HG02870 (cell line): ENCODE measurements around the gene TSHZ2.
"Not testable (repeated sequence)": the region's sequence is repeated elsewhere in the genome, so short reads cannot be mapped to it uniquely, and the experiment has no call there.

ENCODE experiments used
- ATAC-seq: cut with Tn5 transposase; IDR thresholded peaks from one replicate; pipeline ENCODE4 v1.9.1; 2021; ENCODE audit warnings: mild to moderate bottlenecking, moderate library complexity; ENCODE audit not compliant: unreplicated experiment

TSHZ2 gene

DNA sequence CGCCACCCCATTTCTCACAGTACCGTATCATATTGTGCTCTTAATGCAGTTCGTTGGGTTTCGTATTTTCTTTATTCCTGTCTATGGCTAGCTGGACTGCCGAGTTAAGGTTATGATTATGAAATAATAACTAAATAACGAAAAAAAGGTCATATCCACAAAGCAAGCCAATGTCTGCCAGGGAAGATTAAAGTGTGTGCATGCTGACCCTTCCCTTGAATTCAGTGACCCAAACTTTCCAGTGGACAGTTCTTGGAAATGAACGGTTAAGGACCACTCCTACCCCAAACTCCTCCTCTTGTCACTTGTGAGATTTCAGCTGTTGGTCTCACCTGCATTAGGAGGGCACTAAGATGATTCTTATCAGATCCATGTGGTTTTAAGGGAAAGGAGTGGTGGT, 449.9 kb downstream of the TSHZ2 start:
- ATAC-seq = no peak

DNA sequence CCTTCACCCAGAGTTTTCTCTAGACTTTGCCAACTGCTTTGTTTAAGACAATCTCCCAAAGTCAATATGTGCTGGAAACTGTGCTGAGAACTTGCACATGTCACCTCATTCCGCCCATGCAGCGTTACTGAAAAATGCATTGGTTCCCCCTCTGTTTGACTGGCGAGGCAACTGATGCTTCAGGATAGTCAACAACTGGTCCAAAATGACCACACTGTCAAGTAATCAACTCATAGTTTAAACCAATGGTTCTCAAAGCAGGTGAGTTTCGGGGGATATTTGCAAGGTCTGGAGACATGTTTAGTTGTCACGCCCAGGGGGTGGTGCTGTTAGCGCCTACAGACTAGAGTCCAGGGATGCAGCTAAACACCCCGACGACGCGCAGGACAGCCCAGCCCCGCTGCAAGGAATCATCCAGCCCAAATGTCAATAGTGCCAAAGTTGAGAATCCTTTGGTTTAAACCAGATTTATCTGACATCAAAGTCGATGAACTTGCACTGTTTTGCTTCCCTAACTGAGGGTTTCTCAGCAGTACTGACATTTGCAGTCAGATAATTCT, 451.5 kb downstream of the TSHZ2 start:
- no peak for ATAC-seq

DNA sequence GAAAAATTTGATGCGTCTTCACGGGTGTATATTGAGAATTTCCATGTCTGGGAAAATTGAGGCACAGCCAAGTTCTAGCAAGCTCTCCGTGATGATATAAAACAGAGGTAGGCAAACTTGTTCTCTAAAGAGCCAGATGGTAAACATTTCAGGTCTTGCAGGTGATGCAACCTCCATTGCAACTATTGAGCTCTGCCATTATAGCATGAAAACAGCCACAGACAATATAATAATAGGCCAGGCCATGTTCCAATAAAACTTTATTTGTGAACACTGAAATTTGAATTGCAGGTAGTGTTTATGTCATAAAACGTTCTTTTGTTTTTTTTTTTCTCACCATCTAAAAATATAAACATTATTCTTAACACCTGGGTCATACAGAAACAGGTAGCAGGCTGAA, 453.3 kb downstream of the TSHZ2 start:
- no peak for ATAC-seq

DNA sequence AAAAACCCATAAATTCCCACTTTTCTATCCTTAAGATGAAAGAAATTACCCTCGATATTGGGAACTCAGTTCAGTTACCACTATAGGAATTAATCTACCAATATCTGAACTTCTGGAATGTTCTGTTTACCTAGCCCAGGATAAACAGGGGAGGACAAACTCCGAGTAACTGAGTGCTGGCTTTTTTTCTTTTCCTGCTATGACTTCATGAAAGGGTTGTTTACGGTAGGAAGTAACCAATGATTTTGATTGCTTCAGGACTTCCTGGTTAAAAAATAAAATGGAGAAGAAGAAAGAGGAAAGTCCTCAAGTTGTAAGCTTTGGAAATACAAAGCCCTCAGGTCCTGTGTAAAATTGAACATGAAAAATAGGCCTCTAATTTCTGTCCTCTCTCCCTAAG, 453.8 kb downstream of the TSHZ2 start:
- no peak for ATAC-seq

DNA sequence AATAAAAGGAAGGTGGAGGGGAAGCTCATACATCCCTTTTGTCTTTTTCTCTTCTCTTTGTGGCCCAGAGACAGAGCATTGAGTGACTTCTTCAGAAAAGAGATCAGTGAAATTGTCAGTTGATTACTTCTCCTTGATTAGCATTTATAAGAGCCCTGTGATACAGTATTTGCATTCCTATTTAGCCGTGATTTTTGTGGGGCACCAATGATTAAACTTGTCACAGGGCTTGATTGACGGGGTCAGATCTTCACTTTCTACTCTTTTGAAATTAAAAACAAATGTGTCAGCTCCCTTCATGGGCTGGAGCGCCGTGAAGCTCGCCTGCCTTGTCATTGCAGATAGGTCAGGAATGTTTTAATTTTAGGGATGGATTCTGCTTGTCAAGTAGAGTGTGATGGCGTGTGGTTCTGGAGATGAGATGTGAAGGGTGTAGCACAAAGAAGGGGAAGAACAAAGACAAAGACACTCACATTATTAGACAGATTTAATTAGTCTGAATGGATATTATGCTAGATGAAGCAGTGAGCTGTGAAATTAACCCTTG, 454.7 kb downstream of the TSHZ2 start:
- ATAC-seq = no peak

DNA sequence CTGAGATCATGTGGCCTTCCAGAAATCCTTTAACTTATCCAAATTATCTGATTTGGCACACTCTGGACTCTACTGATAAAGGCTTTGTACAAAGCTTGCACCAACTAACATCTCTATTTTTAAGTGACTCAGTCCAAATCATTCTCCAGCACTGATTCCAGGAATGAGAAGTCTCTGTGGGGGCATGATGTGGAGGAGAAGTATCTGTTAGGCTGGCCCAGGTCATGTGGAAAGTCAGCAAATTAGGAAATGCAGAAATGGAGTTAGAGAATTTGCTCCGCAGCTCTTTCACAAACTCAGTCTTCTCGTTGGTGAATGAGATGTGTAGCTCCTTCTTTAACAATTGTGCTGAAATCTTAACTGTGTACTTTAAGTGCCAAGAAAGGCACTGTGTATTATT, 455.8 kb downstream of the TSHZ2 start:
- ATAC-seq = no peak

DNA sequence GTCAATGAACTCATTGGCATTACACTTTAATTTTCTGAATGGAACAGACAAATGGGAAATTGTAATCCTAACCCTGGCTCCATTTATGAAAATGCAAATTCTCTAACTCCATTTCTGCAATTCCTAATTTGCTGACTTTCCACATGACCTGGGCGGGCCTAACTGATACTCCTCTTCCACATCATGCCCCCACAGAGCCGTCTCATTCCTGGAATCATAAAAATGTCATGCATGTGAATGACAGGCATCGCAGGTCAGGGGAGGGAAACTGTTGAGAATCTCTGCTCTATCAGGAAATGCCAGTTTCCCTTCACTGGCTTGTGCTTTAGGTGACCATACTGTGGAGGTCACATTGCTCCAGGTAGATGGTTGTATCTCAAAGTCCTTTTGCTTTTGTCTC, 456.4 kb downstream of the TSHZ2 start:
- no peak for ATAC-seq

DNA sequence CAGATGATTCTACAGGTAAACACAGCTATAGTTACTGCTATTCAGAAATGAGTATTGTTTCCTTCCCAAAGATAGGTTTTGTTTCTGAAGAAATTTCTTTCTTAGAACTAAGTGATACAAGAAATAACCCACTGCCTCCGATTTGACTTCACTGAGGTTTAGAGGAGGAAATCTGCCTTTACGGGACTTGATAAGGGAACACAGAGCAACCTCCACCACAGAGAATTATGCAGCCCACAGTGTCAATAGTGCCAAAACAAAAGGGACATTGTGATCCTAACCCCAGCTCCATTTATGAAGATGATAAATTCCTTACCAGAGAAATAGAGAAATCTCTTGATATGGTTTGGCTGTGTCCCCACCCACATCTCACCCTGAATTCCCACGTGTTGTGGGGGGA, 456.8 kb downstream of the TSHZ2 start:
- ATAC-seq = no peak

DNA sequence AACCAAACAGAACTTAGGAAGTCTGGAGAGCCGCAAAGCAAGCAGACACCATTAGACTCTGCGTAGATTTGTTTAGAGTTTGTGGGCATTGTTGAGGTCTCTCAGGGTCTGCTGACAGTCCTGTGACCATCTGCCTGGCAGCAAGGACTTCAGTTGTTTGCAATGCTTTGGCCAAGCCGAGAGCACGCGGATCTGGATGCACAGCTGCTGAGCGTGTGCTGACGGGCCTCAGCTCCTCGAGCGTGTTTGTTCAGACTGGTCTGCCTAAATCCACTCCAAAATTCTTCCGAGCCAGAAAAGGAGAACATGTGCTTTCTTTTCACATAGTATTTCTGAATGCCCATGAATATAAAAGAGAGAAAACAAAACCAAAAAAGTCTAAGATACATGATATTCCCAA, 462.5 kb downstream of the TSHZ2 start:
- ATAC-seq = no peak

DNA sequence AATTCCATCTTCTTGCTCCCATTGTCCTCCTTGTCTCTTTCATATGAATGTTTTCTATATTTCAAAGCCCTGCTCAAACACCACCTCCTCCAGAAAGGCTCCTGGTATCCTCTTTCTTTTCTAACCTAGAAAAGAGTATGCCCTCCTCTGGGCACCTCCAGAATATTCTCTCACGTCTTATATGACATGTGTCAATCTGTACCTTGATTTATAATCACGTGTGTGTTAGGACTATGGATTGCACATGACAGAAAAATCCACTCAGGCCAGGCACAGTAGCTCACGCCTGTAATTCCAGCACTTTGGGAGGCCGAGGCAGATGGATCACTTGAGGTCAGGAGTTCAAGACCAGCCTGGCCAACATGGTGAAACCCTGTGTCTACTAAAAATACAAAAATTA, 464.8 kb downstream of the TSHZ2 start:
- ATAC-seq = not testable (repeated sequence)

DNA sequence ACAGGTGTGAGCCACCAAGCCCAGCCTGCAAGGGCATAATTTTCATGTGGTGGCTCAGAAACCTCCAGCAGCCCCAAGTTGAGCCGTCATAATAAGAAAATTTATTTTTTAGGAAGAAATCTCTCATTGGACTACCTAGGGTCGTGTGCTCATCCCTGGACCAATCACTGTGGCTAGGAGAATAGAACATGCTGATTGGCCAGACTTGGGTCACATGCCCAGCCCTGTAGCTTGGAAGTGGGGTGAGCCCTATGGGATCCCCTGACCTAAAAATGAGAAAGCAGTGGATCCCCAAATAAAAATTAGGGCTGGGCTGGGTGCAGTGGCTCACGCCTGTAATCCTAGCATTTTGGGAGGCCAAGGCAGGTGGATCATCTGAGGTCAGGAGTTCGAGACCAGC, 466.2 kb downstream of the TSHZ2 start:
- ATAC-seq = no peak

DNA sequence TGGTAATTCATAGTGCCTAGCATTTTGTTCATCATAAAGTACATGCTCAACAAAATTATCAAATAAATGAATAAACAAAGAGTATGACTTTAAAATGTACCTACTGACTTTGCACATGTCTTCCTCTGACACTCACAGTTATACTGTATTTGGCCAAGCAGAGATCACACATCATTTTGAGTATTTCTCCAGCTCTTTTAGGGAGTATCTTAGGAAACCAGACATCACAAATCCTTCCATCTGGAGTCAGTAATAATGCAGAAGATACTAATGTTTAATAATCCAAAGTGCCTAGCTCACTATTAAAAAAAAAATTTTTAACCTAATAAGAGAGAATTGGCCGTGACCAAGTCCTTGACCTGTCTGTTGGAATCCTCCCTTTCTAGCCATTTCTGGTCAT, 466.9 kb downstream of the TSHZ2 start:
- ATAC-seq = no peak

DNA sequence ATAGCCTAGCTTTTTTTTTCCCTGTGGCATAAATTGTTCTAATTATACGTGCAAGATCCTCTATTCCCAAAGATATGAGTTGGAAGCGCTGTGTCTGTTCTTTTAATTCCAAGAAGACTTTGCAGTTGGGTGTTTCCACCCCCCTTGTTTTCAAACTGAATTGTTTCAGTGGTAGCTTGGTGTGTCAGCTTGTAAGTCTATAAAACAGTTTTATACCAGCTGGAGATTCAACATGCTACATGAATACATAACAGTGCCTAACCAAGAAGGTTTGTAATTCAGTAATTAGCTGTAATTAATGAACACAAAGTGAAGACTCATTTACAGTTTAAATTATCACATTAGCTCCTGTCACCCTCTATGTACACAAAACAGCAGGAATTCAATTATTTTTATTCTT, 467.5 kb downstream of the TSHZ2 start:
- ATAC-seq = no peak

DNA sequence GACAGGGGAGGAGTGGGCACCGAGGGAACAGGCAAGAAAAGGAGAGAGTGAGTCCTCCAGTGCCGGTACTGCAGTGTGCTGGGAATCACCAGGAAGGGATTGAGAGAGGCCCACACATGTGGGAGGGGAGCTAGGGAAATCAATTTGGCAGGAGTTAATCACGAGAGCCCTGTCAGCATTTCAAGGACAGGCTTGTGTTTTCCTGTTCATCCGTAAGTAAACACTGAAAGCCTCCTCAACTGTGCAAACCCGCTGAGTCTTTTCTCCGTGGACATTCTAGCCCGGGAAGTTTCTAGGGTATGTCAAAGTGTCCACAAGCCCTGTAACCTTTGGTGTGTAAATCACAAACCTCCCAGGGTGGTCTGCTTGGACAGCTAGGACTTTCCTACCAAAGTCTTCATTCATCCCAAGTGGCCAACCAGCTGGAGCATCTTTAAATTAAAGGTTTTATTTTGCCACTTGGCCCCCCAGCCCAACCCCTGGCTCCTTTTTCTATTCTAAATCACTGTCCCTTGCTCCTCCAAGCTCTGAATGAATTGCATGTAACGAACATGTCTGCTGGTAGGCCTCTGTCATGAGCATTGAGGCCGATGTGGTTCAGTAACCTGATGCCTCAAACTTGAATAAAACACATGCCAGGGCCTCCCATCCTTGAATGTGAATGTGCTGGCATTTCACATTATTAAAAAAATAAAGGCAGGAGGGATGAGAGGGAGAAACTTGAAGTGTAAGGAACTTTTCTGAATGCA, 472.4 kb downstream of the TSHZ2 start:
- no peak for ATAC-seq

DNA sequence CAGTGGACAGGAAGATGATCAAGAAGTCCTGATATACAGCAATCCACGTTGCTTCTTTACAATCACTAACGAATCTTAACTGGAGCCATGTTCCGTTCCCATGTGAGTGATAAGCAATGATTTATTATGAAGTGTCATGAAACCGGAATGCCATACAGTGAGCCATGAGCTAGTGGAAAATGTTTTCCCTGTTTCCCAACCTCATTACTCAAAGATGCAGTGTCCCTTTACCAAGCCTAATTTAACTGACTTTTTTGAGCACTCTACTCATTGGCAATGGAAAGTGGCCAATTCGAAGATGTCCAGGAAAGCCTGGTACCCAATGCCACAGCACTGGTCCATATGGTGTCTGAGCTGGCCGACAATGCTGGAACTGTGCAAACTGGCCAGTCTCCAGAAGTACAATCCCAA, 473.2 kb downstream of the TSHZ2 start:
- ATAC-seq = no peak

DNA sequence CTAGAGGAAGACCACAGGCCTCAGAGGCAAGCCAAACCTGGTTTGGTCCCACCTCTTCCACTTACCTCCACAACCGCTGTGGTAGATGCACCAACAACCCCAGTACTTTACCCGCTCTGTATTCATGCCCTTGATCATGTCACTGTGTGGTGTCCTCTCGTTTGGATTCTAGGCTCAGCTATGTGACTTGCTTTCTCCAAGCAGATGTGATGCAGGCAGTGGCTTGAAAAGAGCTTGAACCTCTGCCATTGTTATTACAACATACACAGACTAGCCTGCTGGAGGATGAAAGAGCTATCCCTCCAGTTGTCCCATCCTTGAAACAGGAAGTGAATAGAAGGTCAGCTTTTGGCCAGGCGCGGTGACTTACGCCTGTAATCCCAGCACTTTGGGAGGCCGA, 473.8 kb downstream of the TSHZ2 start:
- ATAC-seq = no peak

DNA sequence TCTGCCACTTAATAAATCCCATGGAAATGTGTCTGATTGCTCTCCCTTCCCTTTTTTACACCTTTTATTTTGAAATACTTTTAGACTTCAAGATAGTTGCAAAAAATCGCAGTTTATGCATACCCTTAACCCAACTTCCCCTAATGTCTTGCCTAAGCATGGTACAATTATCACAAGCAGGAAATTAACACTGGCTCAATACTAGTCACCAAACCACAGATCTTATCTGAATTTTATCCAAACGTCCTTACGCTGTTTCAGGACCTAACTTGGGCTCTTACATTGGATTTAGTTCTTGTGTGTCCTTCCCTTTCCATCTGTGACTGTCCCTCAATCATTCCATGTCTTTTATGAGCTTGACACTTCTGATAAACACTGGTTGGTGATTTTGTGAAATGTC, 475.2 kb downstream of the TSHZ2 start:
- ATAC-seq = no peak

DNA sequence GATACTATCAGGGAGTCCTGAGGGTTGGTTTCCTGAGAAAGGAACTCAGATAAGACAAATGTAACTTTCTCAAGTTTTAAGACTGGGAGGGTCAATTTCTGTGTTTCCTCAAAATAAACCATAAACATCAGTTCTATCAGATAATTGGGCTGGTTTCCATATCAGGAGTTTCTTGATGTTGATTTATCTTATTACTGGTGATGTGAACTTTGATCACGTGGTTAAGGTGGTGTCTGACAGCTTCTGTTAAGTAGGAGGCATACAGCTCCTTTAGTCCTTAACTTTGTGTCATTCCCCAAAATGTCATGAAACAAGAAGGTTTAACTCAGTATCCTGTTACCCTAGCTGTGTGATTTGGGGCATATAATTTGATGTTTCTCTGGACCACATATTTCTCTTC, 476.3 kb downstream of the TSHZ2 start:
- no peak for ATAC-seq

DNA sequence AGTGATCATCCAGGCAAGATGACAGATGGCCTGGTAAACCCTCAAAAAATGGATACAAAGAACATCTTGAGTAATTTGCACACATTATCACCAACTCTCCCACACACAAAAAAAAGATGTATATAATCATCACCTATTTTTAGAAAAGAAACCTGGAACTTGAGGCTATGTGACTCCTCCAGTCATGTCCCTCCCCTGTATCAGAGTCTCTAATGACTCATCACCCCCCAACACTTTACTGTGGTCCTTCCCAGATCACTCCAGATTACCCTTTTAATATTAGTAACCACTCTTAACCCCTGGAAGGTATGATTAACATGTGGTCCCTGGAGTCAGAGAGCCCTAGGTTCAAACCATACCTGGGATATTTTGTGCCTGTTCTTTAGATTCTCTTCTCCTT, 476.7 kb downstream of the TSHZ2 start:
- no peak for ATAC-seq

DNA sequence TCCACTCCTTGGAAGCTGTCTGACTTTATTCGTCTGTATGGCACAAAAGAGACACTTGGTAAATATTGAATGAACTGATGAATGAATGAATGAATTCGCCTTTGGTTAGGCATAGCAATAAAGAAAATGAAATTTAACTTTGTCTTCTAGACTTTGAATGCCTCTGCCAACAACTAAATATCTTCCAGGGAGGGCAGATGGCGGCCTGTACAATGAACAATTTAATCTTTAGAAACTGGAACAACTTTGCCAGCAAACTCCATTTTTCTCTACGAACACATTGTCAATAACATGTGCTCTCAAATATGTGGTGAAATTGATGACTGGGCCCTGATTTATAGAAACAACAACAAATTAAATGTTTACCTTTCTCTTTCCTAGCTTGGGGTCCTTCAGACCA, 480.9 kb downstream of the TSHZ2 start:
- no peak for ATAC-seq

DNA sequence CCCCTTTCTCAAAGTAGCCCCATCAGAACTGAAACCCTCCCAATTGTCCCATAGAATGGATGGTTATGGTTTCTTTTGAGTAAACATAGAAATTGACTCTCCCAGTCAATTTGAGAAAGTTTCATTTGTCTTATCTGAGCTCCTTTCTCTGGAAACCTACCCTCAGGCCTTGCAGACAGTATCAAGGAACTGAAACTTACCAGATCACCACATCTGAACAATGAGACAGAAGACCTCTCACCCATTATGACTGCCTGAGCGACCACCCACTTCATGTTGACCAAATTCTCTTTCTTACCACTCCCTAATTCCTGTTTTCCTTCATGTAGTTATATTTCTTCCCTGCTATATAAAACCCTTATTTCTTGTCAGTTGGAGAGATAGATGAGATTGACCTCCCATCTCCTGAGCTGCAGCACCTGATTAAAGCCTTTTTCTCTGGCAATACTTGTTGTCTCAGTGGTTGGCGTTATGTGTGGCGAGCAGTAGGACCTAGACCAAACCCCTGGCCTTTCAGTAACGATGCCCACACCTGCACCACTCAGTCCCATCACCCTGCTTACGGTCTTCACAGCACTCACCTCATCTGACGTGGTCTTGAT, 482.6 kb downstream of the TSHZ2 start:
- ATAC-seq = no peak
